ENCODE measurements around the gene CDSN.

DNA sequence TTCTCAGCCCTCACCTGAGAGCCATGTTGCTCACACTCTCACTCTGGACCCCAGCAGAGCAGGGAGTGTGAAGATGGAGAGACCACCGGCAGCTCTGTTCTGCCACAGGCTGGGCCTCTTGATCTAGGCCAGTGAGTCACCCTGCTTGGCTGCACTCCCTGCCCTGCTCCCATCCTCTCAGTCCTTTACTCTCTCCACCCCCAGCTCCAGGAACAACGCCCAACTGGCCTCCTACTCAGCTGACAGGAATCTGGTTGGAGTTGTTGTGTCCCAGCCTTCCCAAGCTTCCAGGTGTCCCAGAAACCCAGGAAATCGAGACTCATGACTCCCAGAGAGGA lies 5.7 kb downstream of the CDSN start, which contains the start of gene PSORS1C1:
- no peak for TF ChIP-seq POLR2AphosphoS5 (IDR thresholded peaks at IDR 0.05; ENCODE audit: low read depth, low read length)
- TF ChIP-seq POLR2A (IDR thresholded peaks at IDR 0.05; ENCODE audit: low read depth, low read length): no peak
- no peak for TF ChIP-seq TAF1 (IDR thresholded peaks at IDR 0.05; ENCODE audit: low read depth, low read length)

Data from GM12891 (cell line).